H1 (cell line): ENCODE data around the gene TNIK. TPM values are rescaled to one million over a fixed set of nuclear protein-coding genes. Genes with fewer than 3 reads are reported as not detected.

Experiments
- CTCF ChIA-PET: fragments of 300-600 bp; sonication (Branson Sonifier 250); formaldehyde crosslinking; loops from one replicate; lab custom pipeline; 2021; ENCODE audit not compliant: partially characterized antibody; lab: Charles Lee
- POLR2A ChIA-PET: fragments of 300-600 bp; sonication (Branson Sonifier 250); formaldehyde crosslinking; loops from one replicate; lab custom pipeline; 2021; ENCODE audit warnings: inconsistent platforms; ENCODE audit not compliant: partially characterized antibody; lab: Charles Lee
- DNase-seq, 2 experiments: peaks; one replicate each; pipeline versions ENCODE4 v3.0.0 to v3.0.0-alpha.2; 2010 to 2022; ENCODE audit warnings: low spot score in 2 of 2, low read depth in 1 of 2, mixed read lengths in 1 of 2
- FAIRE-seq: peaks from 2 replicates; lab custom pipeline; 2011; peaks lifted over from hg19 to GRCh38; lab: Jason Lieb, UNC
- H2AFZ ChIP-seq: 2 replicates; pipeline ENCODE4 v1.8.1; 2012; ENCODE audit warnings: low read length, inconsistent platforms
- H2AK5ac ChIP-seq: 2 replicates; pipeline ENCODE4 v1.6.1; 2013; ENCODE audit warnings: low read depth, low read length
- H2BK120ac ChIP-seq: replicated peaks from 2 replicates; pipeline ENCODE3; 2013; ENCODE audit warnings: low read depth, low read length, inconsistent platforms
- H2BK12ac ChIP-seq: 2 replicates; pipeline ENCODE4 v1.6.1; 2013; ENCODE audit warnings: low read depth, low read length
- H2BK15ac ChIP-seq: 2 replicates; pipeline ENCODE4 v1.6.1; 2013; ENCODE audit warnings: low read length
- H2BK20ac ChIP-seq: 2 replicates; pipeline ENCODE4 v1.6.1; 2013; ENCODE audit warnings: low read length
- H2BK5ac ChIP-seq: 2 replicates; pipeline ENCODE4 v1.6.1; 2013; ENCODE audit warnings: low read depth, low read length
- H3K14ac ChIP-seq: 2 replicates; pipeline ENCODE4 v1.6.1; 2013; ENCODE audit warnings: inconsistent platforms; ENCODE audit not compliant: insufficient read length
- H3K18ac ChIP-seq: 2 replicates; pipeline ENCODE4 v1.6.1; 2013; ENCODE audit warnings: low read length; ENCODE audit errors: extremely low read depth
- H3K23ac ChIP-seq: 2 replicates; pipeline ENCODE4 v1.6.1; 2013; ENCODE audit warnings: inconsistent platforms; ENCODE audit not compliant: insufficient read length
- H3K23me2 ChIP-seq: 2 replicates; pipeline ENCODE4 v1.6.1; 2013; ENCODE audit warnings: low read depth, low read length
- H3K27ac ChIP-seq: 2 replicates; pipeline ENCODE4 v1.6.1; 2011; ENCODE audit warnings: low read depth, low read length, inconsistent platforms
- H3K27me3 ChIP-seq, 4 experiments: replicated peaks in 1 of 4; 1 replicate in 1 of 4; 2 replicates in 3 of 4; pipeline versions ENCODE4 v1.6.1 to v1.8.1; 2011 to 2013; ENCODE audit warnings: low read length in 3 of 4, mild to moderate bottlenecking in 3 of 4, inconsistent platforms in 2 of 4, mixed read lengths in 2 of 4, moderate library complexity in 1 of 4; ENCODE audit not compliant: control insufficient read depth in 3 of 4, insufficient read depth in 3 of 4; ENCODE audit errors: extremely low read depth in 1 of 4
- H3K36me3 ChIP-seq, 4 experiments: 2 replicates each; pipeline versions ENCODE4 v1.6.1 to v1.8.1; 2011 to 2013; ENCODE audit warnings: mild to moderate bottlenecking in 4 of 4, low read length in 3 of 4, moderate library complexity in 2 of 4, control low read depth in 1 of 4, inconsistent platforms in 1 of 4; ENCODE audit not compliant: insufficient read depth in 4 of 4, control insufficient read depth in 2 of 4
- H3K4ac ChIP-seq: replicated peaks from 2 replicates; pipeline ENCODE3; 2013; ENCODE audit warnings: low read length, low read depth, mixed read lengths, inconsistent platforms; ENCODE audit not compliant: insufficient read length
- H3K4me1 ChIP-seq, 4 experiments: replicated peaks in 1 of 4; 1 replicate in 1 of 4; 2 replicates in 3 of 4; pipeline versions ENCODE4 v1.6.1 to v1.8.1; 2011 to 2013; ENCODE audit warnings: low read length in 3 of 4, inconsistent platforms in 2 of 4, mixed read lengths in 1 of 4; ENCODE audit not compliant: insufficient read depth in 4 of 4, control insufficient read depth in 3 of 4
- H3K4me2 ChIP-seq, 2 experiments: 2 replicates each; pipeline versions ENCODE4 v1.6.1 to v1.8.1; 2011 to 2013; ENCODE audit warnings: low read depth in 2 of 2, low read length in 2 of 2, control low read depth in 1 of 2, inconsistent platforms in 1 of 2, mild to moderate bottlenecking in 1 of 2; ENCODE audit not compliant: insufficient read depth in 1 of 2
- H3K4me3 ChIP-seq, 4 experiments: fragments of 200-600, 300-600 bp in 1 of 4; sonication (generic), shearing (Covaris generic), sonication (Bioruptor Twin) in 1 of 4; 2 replicates each; pipeline versions ENCODE4 v1.5.1 to v1.8.1; 2011 to 2016; ENCODE audit warnings: low read length in 4 of 4, low read depth in 3 of 4, control low read depth in 2 of 4, inconsistent platforms in 2 of 4, mild to moderate bottlenecking in 2 of 4, mixed read lengths in 1 of 4, moderate library complexity in 1 of 4; ENCODE audit not compliant: insufficient read depth in 2 of 4; ENCODE audit errors: extremely low read depth in 1 of 4
- H3K56ac ChIP-seq: replicated peaks from 2 replicates; pipeline ENCODE3; 2013; ENCODE audit warnings: low read depth, mild to moderate bottlenecking, mixed read lengths, low read length, inconsistent platforms; ENCODE audit not compliant: insufficient read length
- H3K79me1 ChIP-seq: 2 replicates; pipeline ENCODE4 v1.6.1; 2013; ENCODE audit warnings: low read depth, low read length, control low read depth
- H3K79me2 ChIP-seq, 2 experiments: 2 replicates each; pipeline versions ENCODE4 v1.6.1 to v1.8.1; 2012 to 2013; ENCODE audit warnings: low read length in 2 of 2, mild to moderate bottlenecking in 2 of 2, inconsistent platforms in 1 of 2; ENCODE audit not compliant: insufficient read depth in 2 of 2, control insufficient read depth in 1 of 2
- H3K9ac ChIP-seq, 4 experiments: replicated peaks in 1 of 4; 1 replicate in 1 of 4; 2 replicates in 3 of 4; pipeline versions ENCODE4 v1.6.1 to v1.8.1; 2011 to 2013; ENCODE audit warnings: low read depth in 3 of 4, low read length in 3 of 4, control low read depth in 2 of 4, mild to moderate bottlenecking in 2 of 4, moderate library complexity in 2 of 4, inconsistent platforms in 1 of 4; ENCODE audit errors: extremely low read depth in 1 of 4
- H3K9me3 ChIP-seq, 2 experiments: 2 replicates each; pipeline versions ENCODE4 v1.6.1 to v1.8.1; 2012 to 2013; ENCODE audit warnings: mild to moderate bottlenecking in 2 of 2, moderate library complexity in 2 of 2, control low read depth in 1 of 2, inconsistent platforms in 1 of 2, low read depth in 1 of 2, low read length in 1 of 2, mixed read lengths in 1 of 2; ENCODE audit not compliant: insufficient read depth in 2 of 2
- H4K20me1 ChIP-seq, 2 experiments: replicated peaks in 1 of 2; 2 replicates each; pipeline versions ENCODE3 to v1.8.1; 2011 to 2013; ENCODE audit warnings: inconsistent platforms in 2 of 2, low read length in 2 of 2, mild to moderate bottlenecking in 1 of 2; ENCODE audit not compliant: insufficient read depth in 2 of 2, control insufficient read depth in 1 of 2
- H4K5ac ChIP-seq: 2 replicates; pipeline ENCODE4 v1.6.1; 2013; ENCODE audit warnings: low read length, low read depth, mixed read lengths, inconsistent platforms; ENCODE audit not compliant: insufficient read length
- H4K8ac ChIP-seq: 2 replicates; pipeline ENCODE4 v1.8.0; 2013; ENCODE audit warnings: mild to moderate bottlenecking, moderate library complexity, low read length, inconsistent platforms; ENCODE audit not compliant: insufficient read depth; ENCODE audit errors: extremely low read depth
- H4K91ac ChIP-seq: replicated peaks from 2 replicates; pipeline ENCODE3; 2013; ENCODE audit warnings: low read length, mixed read lengths, inconsistent platforms; ENCODE audit not compliant: insufficient read length
- JUN ChIP-seq: IDR thresholded peaks from 2 replicates; pipeline ENCODE4 v1.6.1; 2011; ENCODE audit warnings: low read depth, mild to moderate bottlenecking, improper control_type of control experiment, low read length
- JUND ChIP-seq: IDR thresholded peaks from 2 replicates; pipeline ENCODE4 v1.6.1; 2011; ENCODE audit warnings: mild to moderate bottlenecking, improper control_type of control experiment, low read length
- KDM1A ChIP-seq: fragments of 200-600, 300-600 bp; sonication (generic); IDR thresholded peaks from 2 replicates; pipeline ENCODE4 v1.7.1; 2016; ENCODE audit warnings: mild to moderate bottlenecking, low read length, borderline replicate concordance
- KDM5A ChIP-seq: fragments of 200-600 bp; IDR thresholded peaks from 2 replicates; pipeline ENCODE4 v1.7.1; 2012; ENCODE audit warnings: mild to moderate bottlenecking, low read length, inconsistent platforms, mixed read lengths
- POU5F1 ChIP-seq: IDR thresholded peaks from 2 replicates; pipeline ENCODE4 v1.6.1; 2011; ENCODE audit warnings: low read depth, mild to moderate bottlenecking, low read length, moderate library complexity
- RBBP5 ChIP-seq: IDR thresholded peaks from 2 replicates; pipeline ENCODE4 v1.7.1; 2012; ENCODE audit warnings: low read depth, mild to moderate bottlenecking, inconsistent platforms, low read length, moderate library complexity, borderline replicate concordance
- RNF2 ChIP-seq: fragments of 200-900, 300-1000 bp; sonication (generic); IDR thresholded peaks from 2 replicates; pipeline ENCODE4 v1.7.1; 2016; ENCODE audit warnings: borderline replicate concordance, low read depth, mild to moderate bottlenecking, antibody characterized with exemption, low read length; ENCODE audit not compliant: poor library complexity, severe bottlenecking; ENCODE audit errors: missing control alignments
- SIN3A ChIP-seq, 2 experiments: IDR thresholded peaks in 1 of 2; conservative IDR thresholded peaks in 1 of 2; 2 replicates each; pipeline ENCODE4 v1.6.1; 2011 to 2012; ENCODE audit warnings: low read length in 2 of 2, improper control_type of control experiment in 1 of 2, low read depth in 1 of 2, mild to moderate bottlenecking in 1 of 2
- SP2 ChIP-seq: IDR thresholded peaks from 2 replicates; pipeline ENCODE4 v1.6.1; 2012; ENCODE audit warnings: mild to moderate bottlenecking, low read length, inconsistent platforms
- TAF7 ChIP-seq: optimal IDR thresholded peaks from 2 replicates; pipeline ENCODE3; 2011; ENCODE audit warnings: low read depth, mild to moderate bottlenecking, inconsistent platforms, low read length, moderate library complexity, borderline replicate concordance
- WGBS, 2 experiments: shearing (Covaris generic) in 1 of 2; methylation state at CpG; one replicate each; pipeline versions ENCODE4 v1.1.6 to v1.1.7; 2013 to 2015; ENCODE audit warnings: low lambda C conversion rate in 2 of 2, mixed read lengths in 2 of 2, inconsistent platforms in 1 of 2, low coverage in 1 of 2, missing lambda C conversion rate in 1 of 2; ENCODE audit not compliant: insufficient replicate concordance in 2 of 2, insufficient coverage in 1 of 2, insufficient read length in 1 of 2; ENCODE audit errors: extremely low coverage in 1 of 2, missing lambda C conversion rate in 1 of 2; 5-methylcytosine and 5-hydroxymethylcytosine counted together
- polyA plus RNA-seq, 7 experiments: library from polyadenylated mRNA; depleted of rRNA in 3 of 7; stranded (reverse) in 5 of 7; unstranded in 2 of 7; fragments of >200 nt in 5 of 7; fragments of 200-250 nt in 2 of 7; gene quantifications; 1 replicate in 5 of 7; 2 replicates in 1 of 7; 4 replicates in 1 of 7; pipeline versions ENCODE4 v1.2.1 to v1.2.3, GENCODE V29; 2011 to 2013; ENCODE audit warnings: missing spikeins in 2 of 7, mixed read lengths in 2 of 7
- total RNA-seq: library from RNA; stranded (reverse); fragmentation: NEBNext Ultra II Directional; extraction: Animal tissue kit (Norgen Biotek cat#: 25700); gene quantifications from 2 replicates; pipeline ENCODE4 v1.2.1, GENCODE V29; 2021
- TF ChIP-seq, protein P1 (sequence below): IDR thresholded peaks from 2 replicates; pipeline ENCODE4 v1.6.1; 2012; ENCODE audit warnings: inconsistent platforms
- TF ChIP-seq, protein P2 (sequence below): IDR thresholded peaks from 2 replicates; pipeline ENCODE4 v1.6.1; 2011; ENCODE audit warnings: low read length, improper control_type of control experiment

TNIK gene
- total and polyA plus RNA-seq, 2 of the 8 experiments (the other 6 are each of a cell fraction or from before 2014, with no cell fraction given): 7.4 to 42.0 TPM

DNA sequence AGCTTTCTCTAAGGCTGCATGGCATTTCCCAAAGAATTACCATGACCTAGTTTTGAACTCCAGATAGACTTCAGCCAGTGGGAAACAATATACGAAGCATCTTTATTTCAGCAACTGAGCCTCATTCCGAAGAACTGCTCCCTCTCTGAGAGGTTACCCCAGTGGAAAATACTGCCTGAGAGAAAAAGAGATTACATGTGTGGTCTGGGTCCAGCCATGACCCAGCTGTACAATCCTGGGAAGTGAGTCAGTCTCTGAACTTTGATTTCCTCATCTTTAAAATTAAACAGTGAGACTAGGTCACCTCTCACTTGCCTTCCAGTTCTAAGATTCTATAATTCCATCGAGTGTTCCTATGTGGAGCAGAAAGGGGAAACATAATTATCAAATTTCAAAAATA, 42.4 kb downstream of the TNIK start:
- Histone ChIP-seq H4K5ac (no peak overlapping the region), H2BK20ac (no peak overlapping the region), H2BK120ac (no peak overlapping the region), H3K79me1 (no peaks in the 10 kb centered on the region; the same call in 1 of the 2 replicates), H2AK5ac (no peak overlapping the region), H3K36me3 (no peaks in the 10 kb centered on the region), H3K23me2 (no peaks in the 10 kb centered on the region), H3K4me3 (no peak overlapping the region), H2BK15ac (no peak overlapping the region), H4K20me1 (no peaks in the 10 kb centered on the region), H3K56ac (no peak overlapping the region), H3K4me2 (no peak overlapping the region), H3K9me3 (no peaks in the 10 kb centered on the region), H3K79me2 (peaks cover 0 to 80% of the 10 kb centered on the region in 2 experiments; a peak in 2 of 4 replicates), H3K23ac (no peak overlapping the region), H3K9ac (no peak overlapping the region), H3K14ac (no peak overlapping the region), H2BK5ac (no peak overlapping the region), H2AFZ (no peak overlapping the region), H2BK12ac (no peak overlapping the region), H3K4ac (no peak overlapping the region), H4K91ac (no peak overlapping the region), H4K8ac (no peak overlapping the region), H3K27ac (no peak overlapping the region), H3K18ac (no peak overlapping the region), H3K4me1 (peaks cover 3 to 8% (median 6%) of the 10 kb centered on the region in 4 experiments; a peak in 4 of 7 replicates), H3K27me3 (no peaks in the 10 kb centered on the region)
- WGBS, 2 experiments: 84% methylated on average over 3 of the region's 3 CpGs; no CpG with 5 or more reads in 1 of the 2 experiments
- POLR2A ChIA-PET: no interaction called here
- CTCF ChIA-PET: no interaction called here
- DNase-seq (no peak), FAIRE-seq (no peak)
- TF ChIP-seq RBBP5 (no peak), SP2 (no peak), SIN3A (conservative IDR thresholded peaks at IDR 0.05 in 1 of 2, IDR thresholded peaks at IDR 0.05 in 1 of 2; ENCODE audit: low read depth in 1 of 2, low read length in 2 of 2) (no peak), KDM5A (no peak), JUN (no peak), JUND (no peak), KDM1A (no peak), RNF2 (no peak), TAF7 (no peak), POU5F1 (no peak)
- TF ChIP-seq, protein P1, sequence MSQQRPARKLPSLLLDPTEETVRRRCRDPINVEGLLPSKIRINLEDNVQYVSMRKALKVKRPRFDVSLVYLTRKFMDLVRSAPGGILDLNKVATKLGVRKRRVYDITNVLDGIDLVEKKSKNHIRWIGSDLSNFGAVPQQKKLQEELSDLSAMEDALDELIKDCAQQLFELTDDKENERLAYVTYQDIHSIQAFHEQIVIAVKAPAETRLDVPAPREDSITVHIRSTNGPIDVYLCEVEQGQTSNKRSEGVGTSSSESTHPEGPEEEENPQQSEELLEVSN: no peak
- TF ChIP-seq, protein P2, sequence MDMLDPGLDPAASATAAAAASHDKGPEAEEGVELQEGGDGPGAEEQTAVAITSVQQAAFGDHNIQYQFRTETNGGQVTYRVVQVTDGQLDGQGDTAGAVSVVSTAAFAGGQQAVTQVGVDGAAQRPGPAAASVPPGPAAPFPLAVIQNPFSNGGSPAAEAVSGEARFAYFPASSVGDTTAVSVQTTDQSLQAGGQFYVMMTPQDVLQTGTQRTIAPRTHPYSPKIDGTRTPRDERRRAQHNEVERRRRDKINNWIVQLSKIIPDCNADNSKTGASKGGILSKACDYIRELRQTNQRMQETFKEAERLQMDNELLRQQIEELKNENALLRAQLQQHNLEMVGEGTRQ: no peak
